ENCODE results near the gene ASXL2.

DNA sequence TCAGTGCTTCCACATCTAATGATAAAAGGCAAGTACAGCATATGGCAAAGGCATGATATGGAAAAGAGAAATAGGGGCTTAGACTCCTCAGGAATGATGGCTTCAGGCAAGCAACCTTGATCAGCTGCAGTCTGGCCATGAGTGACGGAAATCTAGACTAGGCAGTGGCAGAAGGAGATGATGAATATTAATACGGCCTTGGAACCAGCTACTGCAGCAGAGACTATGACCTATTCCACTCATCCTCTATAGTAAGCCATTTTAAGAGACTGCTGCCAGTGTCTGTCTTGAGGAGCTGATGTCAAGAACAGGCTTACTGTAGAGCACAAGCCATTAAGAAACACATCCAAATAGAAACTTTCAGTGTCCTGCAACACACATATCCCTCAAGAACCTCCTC lies 23.7 kb downstream of the ASXL2 start:
- no peak for TF ChIP-seq EZH2 (IDR thresholded peaks at IDR 0.05; ENCODE audit: insufficient read depth, low read length)
- TF ChIP-seq, protein P1, sequence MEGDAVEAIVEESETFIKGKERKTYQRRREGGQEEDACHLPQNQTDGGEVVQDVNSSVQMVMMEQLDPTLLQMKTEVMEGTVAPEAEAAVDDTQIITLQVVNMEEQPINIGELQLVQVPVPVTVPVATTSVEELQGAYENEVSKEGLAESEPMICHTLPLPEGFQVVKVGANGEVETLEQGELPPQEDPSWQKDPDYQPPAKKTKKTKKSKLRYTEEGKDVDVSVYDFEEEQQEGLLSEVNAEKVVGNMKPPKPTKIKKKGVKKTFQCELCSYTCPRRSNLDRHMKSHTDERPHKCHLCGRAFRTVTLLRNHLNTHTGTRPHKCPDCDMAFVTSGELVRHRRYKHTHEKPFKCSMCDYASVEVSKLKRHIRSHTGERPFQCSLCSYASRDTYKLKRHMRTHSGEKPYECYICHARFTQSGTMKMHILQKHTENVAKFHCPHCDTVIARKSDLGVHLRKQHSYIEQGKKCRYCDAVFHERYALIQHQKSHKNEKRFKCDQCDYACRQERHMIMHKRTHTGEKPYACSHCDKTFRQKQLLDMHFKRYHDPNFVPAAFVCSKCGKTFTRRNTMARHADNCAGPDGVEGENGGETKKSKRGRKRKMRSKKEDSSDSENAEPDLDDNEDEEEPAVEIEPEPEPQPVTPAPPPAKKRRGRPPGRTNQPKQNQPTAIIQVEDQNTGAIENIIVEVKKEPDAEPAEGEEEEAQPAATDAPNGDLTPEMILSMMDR (IDR thresholded peaks at IDR 0.05; ENCODE audit: insufficient read depth, low read depth, low read length), result no peak

Data from astrocyte (in vitro differentiated cells and primary cell).